Body of pancreas (tissue), 4 donors: ENCODE measurements around the gene CIAO2A. TPM values are rescaled to one million over a fixed set of nuclear protein-coding genes. Genes with fewer than 3 reads are reported as not detected.

ENCODE experiments used
- ATAC-seq: fragments of 150-250 bp; one replicate; pipeline ENCODE4 v1.9.1; 2016
- DNase-seq, 4 donors: peaks; one replicate each; pipeline ENCODE4 v3.0.0-alpha.2; 2019
- H3K27ac ChIP-seq, 4 donors: fragments of 200-600 bp; sonication (generic); 1 replicate in 3 of 4; 2 replicates in 1 of 4; pipeline versions ENCODE4 v1.5.1 to v1.6.1; 2016 to 2019; ENCODE audit warnings: mild to moderate bottlenecking in 1 of 4, mixed read lengths in 1 of 4, moderate library complexity in 1 of 4
- H3K27me3 ChIP-seq, 2 donors: fragments of 200-600 bp; sonication (generic); one replicate each; pipeline ENCODE4 v1.6.0; 2016; ENCODE audit warnings: mild to moderate bottlenecking in 1 of 2
- H3K36me3 ChIP-seq, 2 donors: fragments of 200-600 bp; sonication (generic); replicated peaks in 1 of 2; 2 replicates each; pipeline ENCODE4 v1.5.1; 2016; ENCODE audit warnings: low read depth in 2 of 2; ENCODE audit not compliant: insufficient read depth in 1 of 2
- H3K4me1 ChIP-seq: fragments of 200-600 bp; sonication (generic); one replicate; pipeline ENCODE4 v1.6.0; 2016
- H3K4me3 ChIP-seq, 2 donors: fragments of 200-600 bp; sonication (generic); 1 replicate in 1 of 2; 2 replicates in 1 of 2; pipeline ENCODE4 v1.5.1; 2016 to 2019
- H3K9me3 ChIP-seq, 3 donors: fragments of 200-600 bp; sonication (generic); 1 replicate in 2 of 3; 2 replicates in 1 of 3; pipeline ENCODE4 v1.5.1; 2016
- CTCF ChIP-seq, 7 experiments: fragments of 450-650 bp in 4 of 7; fragments of 200-600 bp in 3 of 7; sonication (generic) in 3 of 7; IDR thresholded peaks; one replicate each; pipeline ENCODE4 v1.5.1; 2016 to 2019; ENCODE audit warnings: antibody characterized with exemption in 7 of 7
- POLR2A ChIP-seq, 3 donors: fragments of 450-650 bp; IDR thresholded peaks; one replicate each; pipeline ENCODE4 v1.6.1; 2016; ENCODE audit warnings: antibody characterized with exemption in 3 of 3, mild to moderate bottlenecking in 2 of 3
- WGBS, 2 donors: methylation state at CpG; one replicate each; pipeline ENCODE4 v1.1.5; 2017; 5-methylcytosine and 5-hydroxymethylcytosine counted together
- intact Hi-C: fragments of 100-400 bp; cut with DNase I; formaldehyde crosslinking; loops from one replicate; pipeline ENCODE4 v1.15.1; 2023
- total RNA-seq, 2 donors: library from RNA; depleted of rRNA; stranded (reverse); fragments of >200 nt; gene quantifications; one replicate each; pipeline ENCODE4 v1.1.0, GENCODE V29; 2016

Gene CIAO2A
- 10 to 100 TPM; 48.1 to 57.1 TPM for total RNA-seq

GRCh38 chr15:64093627-64094417 is at the start of gene CIAO2A:
Gene CIAO2A, minus strand, starts transcription at chr15:64093838. Its CDS starts 70 bp downstream, at chr15:64093768.
- peak; percentile 91 for ATAC-seq
- H3K27ac ChIP-seq = peak within 1 kb of the TSS; percentile 76 to 95 (median 88)
- peak within 1 kb of the TSS; percentile 30 to 92 for H3K4me3 ChIP-seq
- intact Hi-C loops = loop anchor here (10.0 kb wide), 1 partner anchor 61 kb away; the partner anchor contains the start of gene SNX22
- peak; percentile 96 to 99 (median 97) for DNase-seq
- H3K4me1 ChIP-seq = peaks cover 70% of the 10 kb centered on the region
- H3K27me3 ChIP-seq = no peaks in the 10 kb centered on the region
- H3K9me3 ChIP-seq = no peaks in the 10 kb centered on the region
- no peaks in the 10 kb centered on the region for H3K36me3 ChIP-seq
- WGBS, 2 donors = 0 to 2% methylated on average over 34 to 41 of the region's 41 CpGs
- TF ChIP-seq POLR2A (IDR thresholded peaks at IDR 0.05) = peak in 2 of 3 donors; percentile 70 to 75
- TF ChIP-seq CTCF (IDR thresholded peaks at IDR 0.05) = no peak

- ATAC-seq = no peak
- 76 to 77% methylated on average over 6 of the region's 6 CpGs for WGBS, 2 donors
- Histone ChIP-seq H3K27ac (no peak overlapping the region), H3K9me3 (no peaks in the 10 kb centered on the region), H3K4me1 (no peaks in the 10 kb centered on the region), H3K36me3 (peaks cover 0 to 2% of the 10 kb centered on the region in 2 donors), H3K27me3 (no peaks in the 10 kb centered on the region), H3K4me3 (no peak overlapping the region)
- DNase-seq = no peak
- TF ChIP-seq POLR2A (IDR thresholded peaks at IDR 0.05) (no peak), CTCF (IDR thresholded peaks at IDR 0.05) (no peak)
- intact Hi-C loops = no loop called here
Observed at GRCh38 chr15:64143276-64143675, 49.6 kb upstream of the CIAO2A start.

GRCh38 chr15:64141798-64142512 is 48.3 kb upstream of the CIAO2A start:
- no peak for TF ChIP-seq POLR2A (IDR thresholded peaks at IDR 0.05)
- no peak for TF ChIP-seq CTCF (IDR thresholded peaks at IDR 0.05)
- H3K9me3 ChIP-seq = no peaks in the 10 kb centered on the region
- H3K4me3 ChIP-seq = no peak overlapping the region
- 90 to 92% methylated on average over 8 of the region's 8 CpGs for WGBS, 2 donors
- H3K36me3 ChIP-seq = peaks cover 7 to 10% of the 10 kb centered on the region in 2 donors
- intact Hi-C loops = no loop called here
- H3K27me3 ChIP-seq = no peaks in the 10 kb centered on the region
- DNase-seq (no peak), ATAC-seq (no peak)
- no peaks in the 10 kb centered on the region for H3K4me1 ChIP-seq
- H3K27ac ChIP-seq = no peak overlapping the region

GRCh38 chr15:64138331-64138941 is 44.8 kb upstream of the CIAO2A start:
- no peak overlapping the region for H3K4me3 ChIP-seq
- H3K27ac ChIP-seq = no peak overlapping the region
- ATAC-seq (no peak), DNase-seq (no peak)
- 86 to 94% methylated on average over 2 to 3 of the region's 4 CpGs for WGBS, 2 donors
- intact Hi-C loops = no loop called here
- no peaks in the 10 kb centered on the region for H3K4me1 ChIP-seq
- H3K27me3 ChIP-seq = no peaks in the 10 kb centered on the region
- TF ChIP-seq CTCF (IDR thresholded peaks at IDR 0.05) = no peak
- TF ChIP-seq POLR2A (IDR thresholded peaks at IDR 0.05) = no peak
- H3K36me3 ChIP-seq = peaks cover 10 to 24% of the 10 kb centered on the region in 2 donors
- no peaks in the 10 kb centered on the region for H3K9me3 ChIP-seq
